WERI-Rb-1 (cell line): ENCODE data around the gene COBL.

Experiments used
- DNase-seq: peaks from one replicate; pipeline ENCODE4 v3.0.0-alpha.2; 2020
- H3K27ac ChIP-seq: fragments of 250-450 bp; sonication (Bioruptor Pico); 2 replicates; pipeline ENCODE4 v1.5.1; 2020; ENCODE audit warnings: mild to moderate bottlenecking, moderate library complexity
- H3K27me3 ChIP-seq: fragments of 250-450 bp; sonication (Bioruptor Pico); 2 replicates; pipeline ENCODE4 v1.5.1; 2021; ENCODE audit warnings: mild to moderate bottlenecking, low read depth, moderate library complexity; ENCODE audit not compliant: insufficient read depth, severe bottlenecking
- H3K36me3 ChIP-seq: fragments of 250-450 bp; sonication (Bioruptor Pico); 2 replicates; pipeline ENCODE4 v1.5.1; 2020; ENCODE audit warnings: mild to moderate bottlenecking, moderate library complexity
- H3K4me3 ChIP-seq: 2 replicates; pipeline ENCODE4 v1.5.1; 2011; ENCODE audit warnings: low read depth, mild to moderate bottlenecking, control low read depth, low read length
- H3K9me3 ChIP-seq: fragments of 250-450 bp; sonication (Bioruptor Pico); 2 replicates; pipeline ENCODE4 v1.5.1; 2021; ENCODE audit warnings: mild to moderate bottlenecking, moderate library complexity; ENCODE audit not compliant: severe bottlenecking
- TF ChIP-seq, protein P1 (sequence below): IDR thresholded peaks from 2 replicates; pipeline ENCODE4 v1.5.1; 2011; ENCODE audit warnings: low read depth, mild to moderate bottlenecking, control low read depth, inconsistent platforms, low read length

COBL gene

GRCh38 chr7:51124321-51124720 is 192.3 kb downstream of the COBL start:
- Histone ChIP-seq H3K27ac (no peak overlapping the region), H3K36me3 (peaks cover 6% of the 10 kb centered on the region), H3K4me3 (no peak overlapping the region), H3K9me3 (no peaks in the 10 kb centered on the region), H3K27me3 (no peaks in the 10 kb centered on the region)
- TF ChIP-seq, protein P1, sequence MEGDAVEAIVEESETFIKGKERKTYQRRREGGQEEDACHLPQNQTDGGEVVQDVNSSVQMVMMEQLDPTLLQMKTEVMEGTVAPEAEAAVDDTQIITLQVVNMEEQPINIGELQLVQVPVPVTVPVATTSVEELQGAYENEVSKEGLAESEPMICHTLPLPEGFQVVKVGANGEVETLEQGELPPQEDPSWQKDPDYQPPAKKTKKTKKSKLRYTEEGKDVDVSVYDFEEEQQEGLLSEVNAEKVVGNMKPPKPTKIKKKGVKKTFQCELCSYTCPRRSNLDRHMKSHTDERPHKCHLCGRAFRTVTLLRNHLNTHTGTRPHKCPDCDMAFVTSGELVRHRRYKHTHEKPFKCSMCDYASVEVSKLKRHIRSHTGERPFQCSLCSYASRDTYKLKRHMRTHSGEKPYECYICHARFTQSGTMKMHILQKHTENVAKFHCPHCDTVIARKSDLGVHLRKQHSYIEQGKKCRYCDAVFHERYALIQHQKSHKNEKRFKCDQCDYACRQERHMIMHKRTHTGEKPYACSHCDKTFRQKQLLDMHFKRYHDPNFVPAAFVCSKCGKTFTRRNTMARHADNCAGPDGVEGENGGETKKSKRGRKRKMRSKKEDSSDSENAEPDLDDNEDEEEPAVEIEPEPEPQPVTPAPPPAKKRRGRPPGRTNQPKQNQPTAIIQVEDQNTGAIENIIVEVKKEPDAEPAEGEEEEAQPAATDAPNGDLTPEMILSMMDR = no peak
- no peak for DNase-seq

- no peaks in the 10 kb centered on the region for H3K9me3 ChIP-seq
- H3K27me3 ChIP-seq = no peaks in the 10 kb centered on the region
- H3K4me3 ChIP-seq = no peak overlapping the region
- peaks cover 6% of the 10 kb centered on the region for H3K36me3 ChIP-seq
- TF ChIP-seq, protein P1 = no peak
- no peak for DNase-seq
- no peak overlapping the region for H3K27ac ChIP-seq
Measured at GRCh38 chr7:51123322-51124019, 193.1 kb downstream of the COBL start.

DNA sequence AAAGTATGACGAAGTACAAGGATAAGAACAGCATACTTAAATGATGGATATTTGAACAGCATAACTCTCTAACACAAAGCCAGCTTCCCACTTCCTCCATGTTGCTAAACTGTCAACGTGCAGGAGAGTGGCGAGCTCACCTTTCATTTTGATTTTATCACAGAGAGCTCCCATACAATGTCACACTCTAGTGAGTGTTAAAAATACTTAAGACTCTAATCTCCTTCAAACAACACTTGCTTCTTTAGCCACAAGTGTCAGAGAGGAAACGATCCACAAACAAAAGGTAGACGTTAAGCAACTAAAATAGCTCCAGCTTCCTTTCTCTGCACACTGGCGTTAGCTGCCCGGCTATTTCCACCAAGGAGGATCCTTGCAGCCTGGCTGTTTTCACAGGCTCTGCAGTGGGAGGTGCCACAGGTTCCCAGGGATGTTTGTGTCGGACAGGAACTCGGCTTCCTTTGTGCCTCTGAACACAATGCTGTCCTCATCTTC is 194.6 kb downstream of the COBL start:
- no peak overlapping the region for H3K27ac ChIP-seq
- no peaks in the 10 kb centered on the region for H3K9me3 ChIP-seq
- H3K27me3 ChIP-seq = no peaks in the 10 kb centered on the region
- H3K36me3 ChIP-seq = peaks cover 2% of the 10 kb centered on the region
- DNase-seq = no peak
- no peak overlapping the region for H3K4me3 ChIP-seq
- TF ChIP-seq, protein P1 = no peak

DNA sequence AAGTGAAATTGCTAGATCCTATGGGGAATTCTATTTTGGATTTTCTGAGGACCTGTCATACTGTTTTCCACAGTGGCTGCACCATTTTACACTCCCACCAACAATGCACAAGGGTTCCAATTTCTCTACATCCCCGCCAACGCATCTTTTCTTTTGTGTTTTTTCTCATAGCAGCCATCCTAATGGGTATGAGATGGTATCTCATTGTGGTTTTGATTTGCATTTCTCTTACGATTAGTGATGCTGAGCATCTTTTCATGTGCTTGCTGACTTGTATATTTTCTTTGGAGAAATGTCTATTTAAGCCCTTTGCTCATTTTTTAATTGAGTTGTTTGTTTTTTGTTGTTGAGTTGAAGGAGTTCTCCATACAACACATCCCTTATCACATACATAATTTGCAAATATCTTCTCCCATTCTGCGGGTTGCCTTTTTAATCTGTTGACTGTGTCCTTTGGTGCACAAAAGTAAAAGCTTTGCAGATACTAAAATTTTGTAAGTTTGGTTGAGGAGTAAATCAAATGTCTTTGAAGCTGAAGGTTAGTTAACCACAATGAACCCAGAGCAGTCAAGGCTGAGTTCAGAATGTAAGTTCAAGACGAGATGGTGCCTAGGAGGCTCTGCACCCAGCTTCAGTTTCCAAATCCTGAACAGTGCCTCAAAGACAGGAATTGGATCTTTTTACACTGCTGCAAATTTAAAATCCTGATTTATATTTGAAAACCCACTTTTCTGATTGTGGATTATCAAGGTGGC is 195.4 kb downstream of the COBL start:
- Histone ChIP-seq H3K36me3 (peaks cover 2% of the 10 kb centered on the region), H3K27ac (no peak overlapping the region), H3K4me3 (no peak overlapping the region), H3K27me3 (no peaks in the 10 kb centered on the region), H3K9me3 (no peaks in the 10 kb centered on the region)
- TF ChIP-seq, protein P1 = no peak
- no peak for DNase-seq

DNA sequence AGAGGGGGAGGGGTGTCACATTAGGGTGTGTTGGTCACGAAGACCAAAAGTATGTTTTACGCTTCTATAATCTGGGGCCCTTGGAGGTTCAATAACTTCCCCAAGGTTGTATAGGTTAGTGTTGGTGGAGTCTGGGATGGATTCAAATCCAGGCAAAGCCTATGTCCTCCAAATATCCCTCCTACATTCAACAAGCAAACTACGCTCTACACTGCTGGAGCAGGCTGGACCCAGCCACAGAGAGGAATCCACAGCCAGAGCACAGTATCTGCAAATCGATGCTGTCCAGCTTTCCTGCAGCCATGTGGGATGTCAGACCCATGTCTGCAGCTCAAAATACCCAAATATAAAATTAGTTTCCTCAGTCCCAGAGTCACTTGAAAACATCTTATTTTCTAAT is 198.0 kb downstream of the COBL start:
- TF ChIP-seq, protein P1 = no peak
- Histone ChIP-seq H3K9me3 (no peaks in the 10 kb centered on the region), H3K27me3 (no peaks in the 10 kb centered on the region), H3K36me3 (peaks cover 2% of the 10 kb centered on the region), H3K4me3 (no peak overlapping the region), H3K27ac (no peak overlapping the region)
- no peak for DNase-seq
